ENCODE data around the gene MEIOB.

DNA sequence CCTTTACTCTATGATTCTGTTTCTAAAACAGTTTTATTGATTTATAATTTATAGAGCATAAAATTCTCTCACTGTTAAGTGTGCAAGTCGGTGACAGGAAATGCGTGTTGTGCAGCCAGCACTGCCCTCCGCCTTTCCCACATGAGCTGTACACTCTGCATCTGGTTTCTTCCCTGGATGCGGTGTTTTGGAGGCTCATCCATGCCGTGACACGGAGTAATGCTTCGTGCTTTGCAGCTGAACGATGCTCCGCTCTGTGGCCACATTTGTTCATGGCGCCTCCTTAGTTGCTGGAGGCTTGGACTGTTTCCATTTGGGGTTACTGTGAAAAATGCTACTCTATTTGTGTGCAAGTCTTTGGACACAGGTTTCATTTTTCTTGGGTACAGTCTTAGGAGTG, 71.3 kb downstream of the MEIOB start:
- no peak for TF ChIP-seq EZH2phosphoT487 (IDR thresholded peaks at IDR 0.05; ENCODE audit: insufficient read depth, low read depth)
- no peak for TF ChIP-seq EZH2 (IDR thresholded peaks at IDR 0.05; ENCODE audit: insufficient read depth, poor library complexity, severe bottlenecking)
